Bronchial epithelial cell (primary cell): ENCODE data around the gene HSPA12A. TPM values are rescaled to one million over a fixed set of nuclear protein-coding genes. Genes with fewer than 3 reads are reported as not detected.

Experiments used
- DNase-seq: peaks from one replicate; pipeline ENCODE4 v3.0.0-alpha.2; 2010; ENCODE audit warnings: low read depth
- FAIRE-seq: peaks from 2 replicates; lab custom pipeline; 2011; peaks lifted over from hg19 to GRCh38; lab: Jason Lieb, UNC
- H3K27me3 ChIP-seq: 2 replicates; pipeline ENCODE4 v1.5.1; 2011; ENCODE audit warnings: low read length; ENCODE audit not compliant: control insufficient read depth, insufficient read depth
- H3K36me3 ChIP-seq: 2 replicates; pipeline ENCODE4 v1.5.1; 2011; ENCODE audit warnings: low read length; ENCODE audit not compliant: control insufficient read depth, insufficient read depth
- H3K4me3 ChIP-seq: 2 replicates; pipeline ENCODE4 v1.5.1; 2011; ENCODE audit warnings: mild to moderate bottlenecking, low read depth, low read length, control low read depth
- total RNA-seq: library from RNA; depleted of rRNA; stranded (reverse); fragments of >200 nt; gene quantifications from 2 replicates; pipeline ENCODE4 v1.2.1, GENCODE V29; 2014
- TF ChIP-seq, protein P1 (sequence below): IDR thresholded peaks from 2 replicates; pipeline ENCODE4 v1.5.1; 2011; ENCODE audit warnings: mild to moderate bottlenecking, moderate library complexity, low read length, control low read depth, inconsistent platforms; ENCODE audit not compliant: insufficient read depth, severe bottlenecking

The HSPA12A gene
- total RNA-seq, 1 donor from 2014 or later: 0.79 TPM

DNA sequence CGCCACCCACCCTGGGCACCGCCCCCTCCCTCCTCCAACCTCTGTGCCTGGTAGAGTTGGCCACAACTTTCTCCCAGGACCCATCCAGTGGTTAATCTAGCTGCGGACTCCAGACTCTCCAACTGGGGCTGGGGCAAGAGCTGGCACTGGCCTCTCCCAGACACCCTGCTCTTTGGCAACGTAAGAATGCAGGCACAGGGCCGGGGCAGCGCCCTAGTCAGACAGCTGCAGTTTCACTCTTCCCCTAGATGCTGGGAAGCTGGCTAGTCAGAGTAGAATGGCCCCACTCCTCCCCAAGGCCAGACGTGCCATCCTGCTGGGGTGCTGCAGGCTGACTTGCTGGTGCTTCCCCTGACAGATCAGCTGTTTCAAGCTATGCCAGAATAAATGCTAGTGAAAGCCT, 22.1 kb downstream of the HSPA12A start:
- Histone ChIP-seq H3K27me3 (no peaks in the 10 kb centered on the region), H3K4me3 (no peak overlapping the region), H3K36me3 (no peaks in the 10 kb centered on the region)
- FAIRE-seq (no peak), DNase-seq (no peak)
- TF ChIP-seq, protein P1, sequence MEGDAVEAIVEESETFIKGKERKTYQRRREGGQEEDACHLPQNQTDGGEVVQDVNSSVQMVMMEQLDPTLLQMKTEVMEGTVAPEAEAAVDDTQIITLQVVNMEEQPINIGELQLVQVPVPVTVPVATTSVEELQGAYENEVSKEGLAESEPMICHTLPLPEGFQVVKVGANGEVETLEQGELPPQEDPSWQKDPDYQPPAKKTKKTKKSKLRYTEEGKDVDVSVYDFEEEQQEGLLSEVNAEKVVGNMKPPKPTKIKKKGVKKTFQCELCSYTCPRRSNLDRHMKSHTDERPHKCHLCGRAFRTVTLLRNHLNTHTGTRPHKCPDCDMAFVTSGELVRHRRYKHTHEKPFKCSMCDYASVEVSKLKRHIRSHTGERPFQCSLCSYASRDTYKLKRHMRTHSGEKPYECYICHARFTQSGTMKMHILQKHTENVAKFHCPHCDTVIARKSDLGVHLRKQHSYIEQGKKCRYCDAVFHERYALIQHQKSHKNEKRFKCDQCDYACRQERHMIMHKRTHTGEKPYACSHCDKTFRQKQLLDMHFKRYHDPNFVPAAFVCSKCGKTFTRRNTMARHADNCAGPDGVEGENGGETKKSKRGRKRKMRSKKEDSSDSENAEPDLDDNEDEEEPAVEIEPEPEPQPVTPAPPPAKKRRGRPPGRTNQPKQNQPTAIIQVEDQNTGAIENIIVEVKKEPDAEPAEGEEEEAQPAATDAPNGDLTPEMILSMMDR: no peak

DNA sequence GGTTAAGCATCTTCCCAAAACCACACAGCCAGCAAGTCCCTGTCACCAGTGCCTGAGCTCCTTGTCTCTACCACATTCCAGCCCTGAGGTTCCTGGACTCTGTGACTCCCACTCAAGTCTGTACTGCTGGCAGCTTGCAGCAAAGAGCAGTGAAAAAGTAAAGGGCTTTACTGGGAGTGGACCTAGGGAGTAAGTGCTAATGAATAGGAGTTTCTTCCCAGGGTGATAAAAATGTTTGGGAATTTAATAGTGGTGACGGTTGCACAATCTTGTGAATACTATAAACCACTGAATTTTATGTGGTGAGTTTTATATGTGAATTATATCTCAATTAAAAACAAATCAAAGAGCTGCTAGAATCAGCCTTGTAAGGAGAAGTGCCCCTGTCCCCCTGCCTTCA, 22.6 kb downstream of the HSPA12A start:
- Histone ChIP-seq H3K27me3 (no peaks in the 10 kb centered on the region), H3K36me3 (no peaks in the 10 kb centered on the region), H3K4me3 (no peak overlapping the region)
- DNase-seq (no peak), FAIRE-seq (no peak)
- TF ChIP-seq, protein P1: no peak

DNA sequence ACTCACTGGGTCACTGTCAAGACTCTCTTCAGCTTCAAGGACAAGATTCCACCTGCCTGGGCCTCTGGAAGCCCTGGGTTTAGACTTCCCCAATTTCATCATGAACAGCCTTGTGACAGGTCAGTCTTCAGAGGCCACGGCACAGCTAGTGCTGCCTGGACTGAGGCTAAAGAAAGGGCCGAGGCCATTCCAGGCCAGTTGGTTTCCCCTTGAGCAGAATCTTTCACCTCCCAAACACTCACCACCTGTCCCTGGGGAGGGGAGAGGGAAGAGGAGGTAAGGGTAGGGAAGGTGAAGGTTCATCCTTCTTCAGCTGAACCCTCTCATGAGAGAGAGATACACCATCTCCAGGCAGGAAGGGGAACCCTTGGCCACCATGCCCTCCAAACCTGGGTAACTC, 24.3 kb downstream of the HSPA12A start:
- no peak overlapping the region for H3K4me3 ChIP-seq
- H3K27me3 ChIP-seq: no peaks in the 10 kb centered on the region
- TF ChIP-seq, protein P1: no peak
- FAIRE-seq (no peak), DNase-seq (no peak)
- H3K36me3 ChIP-seq: no peaks in the 10 kb centered on the region

DNA sequence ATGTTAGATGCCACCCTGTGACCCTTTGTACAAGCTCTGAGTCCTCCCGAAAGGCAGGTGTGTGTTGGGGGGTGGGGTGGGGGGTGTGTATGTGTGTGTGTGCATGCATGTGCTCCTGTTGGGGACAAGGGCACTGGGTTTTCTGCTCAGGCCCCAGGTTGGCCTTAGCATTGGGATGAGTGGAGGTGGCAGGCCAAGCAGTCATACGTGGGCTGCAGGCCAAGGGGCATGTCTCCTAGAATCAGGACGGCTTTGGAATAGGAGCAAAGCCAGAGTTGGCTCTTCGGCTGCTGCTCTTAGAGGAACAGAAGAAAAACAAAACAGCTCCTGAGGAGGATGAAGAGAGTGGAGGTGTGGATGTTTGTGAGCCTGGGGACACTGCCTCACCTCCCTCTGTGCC, 26.0 kb downstream of the HSPA12A start:
- DNase-seq: no peak

DNA sequence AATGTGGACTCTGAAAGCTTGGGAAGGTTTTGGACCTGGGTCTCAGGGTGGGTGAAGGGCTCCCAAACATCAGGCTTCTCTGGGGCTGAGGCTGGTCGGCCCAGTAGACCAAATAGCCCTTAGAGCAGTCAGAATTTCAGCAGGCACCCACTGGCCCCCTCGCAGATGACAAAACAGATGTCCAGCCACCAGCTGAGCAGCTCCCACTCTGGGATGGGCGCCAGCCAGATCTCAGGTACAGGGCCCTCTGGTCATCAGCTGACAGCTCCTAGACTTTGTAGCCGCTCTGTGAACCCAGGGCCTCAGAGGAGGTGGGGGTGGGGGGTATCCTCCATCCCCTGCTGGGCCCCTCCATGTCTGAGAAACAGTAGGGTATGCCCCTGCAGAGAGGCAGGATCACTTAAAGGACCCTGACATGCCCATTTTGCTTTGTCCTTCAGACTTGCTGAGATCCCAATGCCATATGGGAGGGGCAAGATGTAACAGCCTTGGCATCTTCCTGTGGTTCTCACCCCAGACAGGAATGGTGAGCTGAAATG, 26.5 kb downstream of the HSPA12A start:
- Histone ChIP-seq H3K36me3 (no peaks in the 10 kb centered on the region), H3K4me3 (no peak overlapping the region), H3K27me3 (no peaks in the 10 kb centered on the region)
- FAIRE-seq (no peak), DNase-seq (no peak)
- TF ChIP-seq, protein P1: no peak

More for the DNA sequence above, 26.0 kb downstream of the HSPA12A start:
- no peaks in the 10 kb centered on the region for H3K36me3 ChIP-seq
- no peaks in the 10 kb centered on the region for H3K27me3 ChIP-seq
- TF ChIP-seq, protein P1: no peak
- no peak overlapping the region for H3K4me3 ChIP-seq
- no peak for FAIRE-seq

DNA sequence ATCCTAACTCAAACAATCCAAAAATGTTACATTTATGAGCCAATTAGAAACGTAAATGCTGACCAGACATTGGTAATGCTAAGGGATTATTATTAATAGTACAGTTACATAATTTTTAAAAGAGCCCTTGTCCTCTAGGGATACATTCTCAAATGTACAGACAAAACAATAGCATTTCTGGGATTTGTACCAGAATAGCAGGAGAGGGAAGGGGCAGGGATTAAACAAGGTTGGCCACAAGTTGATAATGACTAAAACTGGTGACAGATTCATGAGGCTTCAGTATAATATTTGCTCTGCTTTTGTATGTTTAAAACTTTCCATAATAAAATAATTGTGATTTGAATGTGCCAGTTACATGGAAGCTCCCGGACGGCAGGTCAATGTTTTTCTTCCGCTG, 27.0 kb downstream of the HSPA12A start:
- DNase-seq: no peak
- TF ChIP-seq, protein P1: no peak
- Histone ChIP-seq H3K36me3 (no peaks in the 10 kb centered on the region), H3K27me3 (no peaks in the 10 kb centered on the region), H3K4me3 (no peak overlapping the region)
- no peak for FAIRE-seq
